ENCODE results near the gene RASA3. TPM values are rescaled to one million over a fixed set of nuclear protein-coding genes. Genes with fewer than 3 reads are reported as not detected.

The RASA3 gene
- total RNA-seq, 1 experiment from 2014 or later: 18.6 TPM

GRCh38 chr13:114068656-114069318 lies 63.6 kb downstream of the RASA3 start:
- RAD21 ChIA-PET (ENCODE audit: low non-redundant PET in 1 of 2, low total read pairs in 2 of 2, uncharacterized antibody in 2 of 2, unreplicated experiment in 2 of 2): no interaction called here
- Histone ChIP-seq H3K9me3 (ENCODE audit: control insufficient read depth in 1 of 2, insufficient read depth in 1 of 2, low read depth in 1 of 2, low read length in 2 of 2) (no peaks in the 10 kb centered on the region), H3K9ac (ENCODE audit: low read length) (no peak overlapping the region), H3K27me3 (ENCODE audit: insufficient read depth, low read length) (no peaks in the 10 kb centered on the region), H2AFZ (ENCODE audit: low read depth, low read length, poor library complexity, severe bottlenecking) (no peak overlapping the region), H3K4me2 (ENCODE audit: low read length) (no peak overlapping the region), H3K27ac (ENCODE audit: low read depth, low read length) (no peak overlapping the region), H3K9me2 (ENCODE audit: insufficient read depth) (no peaks in the 10 kb centered on the region), H3K4me3 (replicated peaks in 1 of 2; ENCODE audit: low read depth in 1 of 2, low read length in 2 of 2) (no peak overlapping the region), H3K4me1 (ENCODE audit: control insufficient read depth in 1 of 2, insufficient read depth in 2 of 2, low read length in 2 of 2) (peaks cover 22 to 35% of the 10 kb centered on the region in 2 experiments), H3K36me3 (ENCODE audit: control insufficient read depth in 1 of 2, insufficient read depth in 2 of 2, low read length in 2 of 2) (0 out of 4 replicates have a peak, but pooled peaks cover 0 to 3% of the 10 kb centered on the region in 2 experiments), H3K79me2 (ENCODE audit: insufficient read depth, low read length) (peaks cover 16% of the 10 kb centered on the region), H4K20me1 (ENCODE audit: insufficient read depth) (no peaks in the 10 kb centered on the region)
- CTCF ChIA-PET: no interaction called here
- POLR2A ChIA-PET: no interaction called here
- intact Hi-C loops (cut with micrococcal nuclease): no loop called here
- ATAC-seq (no peak), DNase-seq (ENCODE audit: low read depth, low spot score) (no peak)
- no peak for TF ChIP-seq POLR2AphosphoS5 (IDR thresholded peaks at IDR 0.05; ENCODE audit: low read depth, low read length)
- no TSS peak for BruUV-seq (replicated peaks)

DNA sequence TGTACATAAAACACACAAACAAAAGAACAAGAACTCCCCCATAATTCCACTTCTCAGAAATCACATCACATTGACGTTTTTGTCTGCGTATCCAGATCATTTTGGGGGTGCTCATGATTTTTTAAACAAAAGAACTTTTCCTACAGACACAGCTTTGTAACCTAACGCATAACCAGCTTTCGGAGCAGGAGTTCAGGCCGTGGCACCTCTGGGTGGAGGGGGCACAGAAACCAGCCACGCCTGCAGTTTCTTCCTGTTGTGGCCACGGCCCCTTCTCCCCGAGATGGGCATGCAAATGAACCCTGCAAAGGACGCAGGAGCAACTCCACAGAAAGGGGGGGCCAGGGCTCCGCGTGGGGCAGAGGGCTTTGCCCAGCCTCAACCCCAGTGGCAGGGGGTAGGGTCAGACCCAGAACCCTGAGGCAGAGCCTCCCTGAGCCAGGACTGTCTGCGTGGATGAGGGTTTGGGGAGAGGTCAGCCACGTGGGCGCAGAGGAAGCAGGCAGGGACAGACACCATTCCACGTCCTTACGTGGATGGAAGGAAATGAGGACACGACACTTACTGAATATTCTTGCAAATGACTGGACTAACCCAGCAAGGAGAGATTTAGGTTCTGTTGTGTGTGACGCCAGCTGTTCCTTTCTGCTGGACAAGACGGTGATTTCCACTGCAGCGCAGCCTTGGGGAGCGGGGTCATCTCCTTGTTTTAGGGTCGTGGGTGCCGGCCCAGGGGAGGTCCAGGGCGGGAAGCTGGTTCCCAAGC lies 64.4 kb downstream of the RASA3 start:
- peaks cover 18% of the 10 kb centered on the region for H3K79me2 ChIP-seq (ENCODE audit: insufficient read depth, low read length)
- no peak overlapping the region for H3K9ac ChIP-seq (ENCODE audit: low read length)
- TF ChIP-seq FOSL1 (IDR thresholded peaks at IDR 0.05; ENCODE audit: low read depth): no peak
- no peak for TF ChIP-seq EZH2phosphoT487 (IDR thresholded peaks at IDR 0.05; ENCODE audit: borderline replicate concordance)
- TF ChIP-seq, protein P1, sequence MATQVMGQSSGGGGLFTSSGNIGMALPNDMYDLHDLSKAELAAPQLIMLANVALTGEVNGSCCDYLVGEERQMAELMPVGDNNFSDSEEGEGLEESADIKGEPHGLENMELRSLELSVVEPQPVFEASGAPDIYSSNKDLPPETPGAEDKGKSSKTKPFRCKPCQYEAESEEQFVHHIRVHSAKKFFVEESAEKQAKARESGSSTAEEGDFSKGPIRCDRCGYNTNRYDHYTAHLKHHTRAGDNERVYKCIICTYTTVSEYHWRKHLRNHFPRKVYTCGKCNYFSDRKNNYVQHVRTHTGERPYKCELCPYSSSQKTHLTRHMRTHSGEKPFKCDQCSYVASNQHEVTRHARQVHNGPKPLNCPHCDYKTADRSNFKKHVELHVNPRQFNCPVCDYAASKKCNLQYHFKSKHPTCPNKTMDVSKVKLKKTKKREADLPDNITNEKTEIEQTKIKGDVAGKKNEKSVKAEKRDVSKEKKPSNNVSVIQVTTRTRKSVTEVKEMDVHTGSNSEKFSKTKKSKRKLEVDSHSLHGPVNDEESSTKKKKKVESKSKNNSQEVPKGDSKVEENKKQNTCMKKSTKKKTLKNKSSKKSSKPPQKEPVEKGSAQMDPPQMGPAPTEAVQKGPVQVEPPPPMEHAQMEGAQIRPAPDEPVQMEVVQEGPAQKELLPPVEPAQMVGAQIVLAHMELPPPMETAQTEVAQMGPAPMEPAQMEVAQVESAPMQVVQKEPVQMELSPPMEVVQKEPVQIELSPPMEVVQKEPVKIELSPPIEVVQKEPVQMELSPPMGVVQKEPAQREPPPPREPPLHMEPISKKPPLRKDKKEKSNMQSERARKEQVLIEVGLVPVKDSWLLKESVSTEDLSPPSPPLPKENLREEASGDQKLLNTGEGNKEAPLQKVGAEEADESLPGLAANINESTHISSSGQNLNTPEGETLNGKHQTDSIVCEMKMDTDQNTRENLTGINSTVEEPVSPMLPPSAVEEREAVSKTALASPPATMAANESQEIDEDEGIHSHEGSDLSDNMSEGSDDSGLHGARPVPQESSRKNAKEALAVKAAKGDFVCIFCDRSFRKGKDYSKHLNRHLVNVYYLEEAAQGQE (IDR thresholded peaks at IDR 0.05; ENCODE audit: low read depth): no peak
- TF ChIP-seq EZH2 (IDR thresholded peaks at IDR 0.05): no peak
- TF ChIP-seq EGR1 (IDR thresholded peaks at IDR 0.05; ENCODE audit: low read depth): no peak
- TF ChIP-seq, protein P2, sequence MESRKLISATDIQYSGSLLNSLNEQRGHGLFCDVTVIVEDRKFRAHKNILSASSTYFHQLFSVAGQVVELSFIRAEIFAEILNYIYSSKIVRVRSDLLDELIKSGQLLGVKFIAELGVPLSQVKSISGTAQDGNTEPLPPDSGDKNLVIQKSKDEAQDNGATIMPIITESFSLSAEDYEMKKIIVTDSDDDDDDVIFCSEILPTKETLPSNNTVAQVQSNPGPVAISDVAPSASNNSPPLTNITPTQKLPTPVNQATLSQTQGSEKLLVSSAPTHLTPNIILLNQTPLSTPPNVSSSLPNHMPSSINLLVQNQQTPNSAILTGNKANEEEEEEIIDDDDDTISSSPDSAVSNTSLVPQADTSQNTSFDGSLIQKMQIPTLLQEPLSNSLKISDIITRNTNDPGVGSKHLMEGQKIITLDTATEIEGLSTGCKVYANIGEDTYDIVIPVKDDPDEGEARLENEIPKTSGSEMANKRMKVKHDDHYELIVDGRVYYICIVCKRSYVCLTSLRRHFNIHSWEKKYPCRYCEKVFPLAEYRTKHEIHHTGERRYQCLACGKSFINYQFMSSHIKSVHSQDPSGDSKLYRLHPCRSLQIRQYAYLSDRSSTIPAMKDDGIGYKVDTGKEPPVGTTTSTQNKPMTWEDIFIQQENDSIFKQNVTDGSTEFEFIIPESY (IDR thresholded peaks at IDR 0.05; ENCODE audit: extremely low read depth, insufficient replicate concordance, low read length): no peak
- no peak for TF ChIP-seq TCF7L2 (IDR thresholded peaks at IDR 0.05; ENCODE audit: borderline replicate concordance, extremely low read depth, insufficient read depth, insufficient read length)
- no peak for TF ChIP-seq CTCF (IDR thresholded peaks at IDR 0.05 in 2 of 3, conservative IDR thresholded peaks at IDR 0.05 in 1 of 3; ENCODE audit: borderline replicate concordance in 1 of 3, insufficient read depth in 1 of 3, low read depth in 2 of 3, low read length in 2 of 3)

More for the DNA sequence above, 64.4 kb downstream of the RASA3 start:
- H2AFZ ChIP-seq (ENCODE audit: low read depth, low read length, poor library complexity, severe bottlenecking): no peak overlapping the region
- H3K36me3 ChIP-seq (ENCODE audit: control insufficient read depth in 1 of 2, insufficient read depth in 2 of 2, low read length in 2 of 2): 0 out of 4 replicates have a peak, but pooled peaks cover 0 to 3% of the 10 kb centered on the region in 2 experiments
- no peak overlapping the region for H3K4me2 ChIP-seq (ENCODE audit: low read length)
- H3K9me3 ChIP-seq (ENCODE audit: control insufficient read depth in 1 of 2, insufficient read depth in 1 of 2, low read depth in 1 of 2, low read length in 2 of 2): no peaks in the 10 kb centered on the region
- no peak for DNase-seq (ENCODE audit: low read depth, low spot score)
- RAD21 ChIA-PET (ENCODE audit: low non-redundant PET in 1 of 2, low total read pairs in 2 of 2, uncharacterized antibody in 2 of 2, unreplicated experiment in 2 of 2): no interaction called here
- intact Hi-C loops (cut with micrococcal nuclease): no loop called here
- peaks cover 28 to 40% of the 10 kb centered on the region in 2 experiments for H3K4me1 ChIP-seq (ENCODE audit: control insufficient read depth in 1 of 2, insufficient read depth in 2 of 2, low read length in 2 of 2)
- CTCF ChIA-PET: no interaction called here
- H3K27ac ChIP-seq (ENCODE audit: low read depth, low read length): no peak overlapping the region
- no peak overlapping the region for H3K4me3 ChIP-seq (replicated peaks in 1 of 2; ENCODE audit: low read depth in 1 of 2, low read length in 2 of 2)
- no peaks in the 10 kb centered on the region for H3K27me3 ChIP-seq (ENCODE audit: insufficient read depth, low read length)
- POLR2A ChIA-PET: no interaction called here
- ATAC-seq: no peak
- no TSS peak for BruUV-seq (replicated peaks)
- H3K9me2 ChIP-seq (ENCODE audit: insufficient read depth): no peaks in the 10 kb centered on the region
- no peaks in the 10 kb centered on the region for H4K20me1 ChIP-seq (ENCODE audit: insufficient read depth)

Measured in HCT116 (cell line).